Pancreas (tissue), 10 donors: ENCODE measurements around the gene UNC5B. TPM values are rescaled to one million over a fixed set of nuclear protein-coding genes. Genes with fewer than 3 reads are reported as not detected.
A peak's percentile ranks its signal among the peaks of the same experiment; 100 is the strongest.

Source experiments
- ATAC-seq, 4 donors: fragments of 200-7000 bp; cut with Tn5 transposase; one replicate each; pipeline versions ENCODE4 v1.8.0 to v1.9.1; 2020; ENCODE audit warnings: mild to moderate bottlenecking in 4 of 4, moderate library complexity in 4 of 4
- DNase-seq, 6 donors: peaks; one replicate each; pipeline ENCODE4 v3.0.0-alpha.2; 2020
- FAIRE-seq: peaks from 2 replicates; lab custom pipeline; 2012; peaks lifted over from hg19 to GRCh38; lab: Jason Lieb, UNC
- H3K27ac ChIP-seq, 4 donors: fragments of 200-600 bp; sonication (generic); 1 replicate in 3 of 4; 2 replicates in 1 of 4; pipeline versions ENCODE4 v1.5.0 to v1.8.0; 2020
- H3K27me3 ChIP-seq, 4 donors: fragments of 200-600 bp; one replicate each; pipeline ENCODE4 v1.8.0; 2021
- H3K36me3 ChIP-seq, 3 donors: fragments of 200-600 bp; sonication (generic) in 1 of 3; one replicate each; pipeline versions ENCODE4 v1.5.0 to v1.8.0; 2020 to 2021
- H3K4me1 ChIP-seq, 3 donors: fragments of 200-600 bp; one replicate each; pipeline ENCODE4 v1.8.0; 2021
- H3K4me3 ChIP-seq, 4 donors: fragments of 200-600 bp; sonication (generic) in 2 of 4; one replicate each; pipeline versions ENCODE4 v1.5.0 to v1.8.0; 2020 to 2021
- H3K9me3 ChIP-seq, 4 donors: fragments of 200-600 bp; one replicate each; pipeline ENCODE4 v1.8.0; 2021
- WGBS, 2 donors: extraction: QIAGEN DNeasy Blood & Tissue Kit; methylation state at CpG; one replicate each; pipeline ENCODE4 v1.1.7; 2013; 5-methylcytosine and 5-hydroxymethylcytosine counted together
- intact Hi-C, 3 donors: fragments of 100-400 bp; cut with DNase I; formaldehyde crosslinking; loops; one replicate each; pipeline versions ENCODE4 v1.11.1 to v1.14.2; 2022
- polyA plus RNA-seq, 2 donors: library from polyadenylated mRNA; stranded (reverse); fragments of 200-250 nt; gene quantifications; one replicate each; pipeline ENCODE4 v1.2.3, GENCODE V29; 2013
- total RNA-seq, 6 donors: library from RNA; stranded (reverse); fragmentation: NEBNext Ultra II Directional in 4 of 6; extraction: Animal tissue kit (Norgen Biotek cat#: 25700) in 4 of 6; gene quantifications; one replicate each; pipeline versions ENCODE4 v1.2.1 to v1.2.4, GENCODE V29; 2021 to 2023
- TF ChIP-seq, protein P1 (sequence below), 4 donors: fragments of 200-600 bp; sonication (generic) in 3 of 4; IDR thresholded peaks; one replicate each; pipeline versions ENCODE4 v1.5.0 to v1.8.0; 2021; ENCODE audit warnings: antibody characterized with exemption in 4 of 4
- donor health status: healthy with polysubstance abuse.
- donor health status: DM: no; HTN: no; CAD: no; lungs with moderate emphysema.
- donor health status: DM: no; HTN: no; CAD: no.
- donor health status: control.
- donor health status: control.
- donor health status: Bipolar disorder and iron deficiency.
- donor health status: DM: yes; HTN: yes; CAD: no.
- donor health status: DM: no; HTN: no; CAD: no.
- donor health status: DM: no; HTN: no; CAD: no.
- donor health status: DM: yes; HTN: yes; CAD: no.

UNC5B gene
- total and polyA plus RNA-seq, 8 donors: 2.4 to 7.7 (median 4.2) TPM

DNA sequence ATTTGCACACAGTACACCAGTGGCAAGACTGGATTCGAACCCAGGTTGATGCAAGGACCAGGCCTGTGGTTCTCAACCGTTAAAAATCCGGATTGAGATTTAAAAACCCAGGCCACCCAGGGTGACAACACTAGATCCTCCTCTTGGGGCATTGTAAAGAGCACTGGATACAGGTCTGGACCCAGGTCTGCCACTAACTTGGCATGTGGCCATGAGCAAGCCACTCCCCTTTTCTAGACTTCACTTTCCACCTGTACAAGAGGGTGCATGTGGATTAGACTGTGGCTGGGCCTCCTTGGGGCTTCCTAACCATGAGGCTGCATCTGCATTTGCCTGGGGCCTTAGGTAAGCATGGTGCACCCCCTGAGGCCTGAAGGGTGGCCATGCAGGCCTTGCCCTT is 85.0 kb downstream of the UNC5B start:
- TF ChIP-seq, protein P1, sequence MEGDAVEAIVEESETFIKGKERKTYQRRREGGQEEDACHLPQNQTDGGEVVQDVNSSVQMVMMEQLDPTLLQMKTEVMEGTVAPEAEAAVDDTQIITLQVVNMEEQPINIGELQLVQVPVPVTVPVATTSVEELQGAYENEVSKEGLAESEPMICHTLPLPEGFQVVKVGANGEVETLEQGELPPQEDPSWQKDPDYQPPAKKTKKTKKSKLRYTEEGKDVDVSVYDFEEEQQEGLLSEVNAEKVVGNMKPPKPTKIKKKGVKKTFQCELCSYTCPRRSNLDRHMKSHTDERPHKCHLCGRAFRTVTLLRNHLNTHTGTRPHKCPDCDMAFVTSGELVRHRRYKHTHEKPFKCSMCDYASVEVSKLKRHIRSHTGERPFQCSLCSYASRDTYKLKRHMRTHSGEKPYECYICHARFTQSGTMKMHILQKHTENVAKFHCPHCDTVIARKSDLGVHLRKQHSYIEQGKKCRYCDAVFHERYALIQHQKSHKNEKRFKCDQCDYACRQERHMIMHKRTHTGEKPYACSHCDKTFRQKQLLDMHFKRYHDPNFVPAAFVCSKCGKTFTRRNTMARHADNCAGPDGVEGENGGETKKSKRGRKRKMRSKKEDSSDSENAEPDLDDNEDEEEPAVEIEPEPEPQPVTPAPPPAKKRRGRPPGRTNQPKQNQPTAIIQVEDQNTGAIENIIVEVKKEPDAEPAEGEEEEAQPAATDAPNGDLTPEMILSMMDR (IDR thresholded peaks at IDR 0.05): no peak
- H3K9me3 ChIP-seq: no peaks in the 10 kb centered on the region
- H3K36me3 ChIP-seq: no peaks in the 10 kb centered on the region
- H3K4me3 ChIP-seq: no peak overlapping the region
- no peak overlapping the region for H3K27ac ChIP-seq
- intact Hi-C loops: no loop called here
- ATAC-seq (no peak), FAIRE-seq (no peak), DNase-seq (peak in 1 of 6 donors; percentile 35)
- no peaks in the 10 kb centered on the region for H3K27me3 ChIP-seq
- no peaks in the 10 kb centered on the region for H3K4me1 ChIP-seq
- WGBS, 2 donors: 89 to 91% methylated on average over 3 of the region's 3 CpGs

DNA sequence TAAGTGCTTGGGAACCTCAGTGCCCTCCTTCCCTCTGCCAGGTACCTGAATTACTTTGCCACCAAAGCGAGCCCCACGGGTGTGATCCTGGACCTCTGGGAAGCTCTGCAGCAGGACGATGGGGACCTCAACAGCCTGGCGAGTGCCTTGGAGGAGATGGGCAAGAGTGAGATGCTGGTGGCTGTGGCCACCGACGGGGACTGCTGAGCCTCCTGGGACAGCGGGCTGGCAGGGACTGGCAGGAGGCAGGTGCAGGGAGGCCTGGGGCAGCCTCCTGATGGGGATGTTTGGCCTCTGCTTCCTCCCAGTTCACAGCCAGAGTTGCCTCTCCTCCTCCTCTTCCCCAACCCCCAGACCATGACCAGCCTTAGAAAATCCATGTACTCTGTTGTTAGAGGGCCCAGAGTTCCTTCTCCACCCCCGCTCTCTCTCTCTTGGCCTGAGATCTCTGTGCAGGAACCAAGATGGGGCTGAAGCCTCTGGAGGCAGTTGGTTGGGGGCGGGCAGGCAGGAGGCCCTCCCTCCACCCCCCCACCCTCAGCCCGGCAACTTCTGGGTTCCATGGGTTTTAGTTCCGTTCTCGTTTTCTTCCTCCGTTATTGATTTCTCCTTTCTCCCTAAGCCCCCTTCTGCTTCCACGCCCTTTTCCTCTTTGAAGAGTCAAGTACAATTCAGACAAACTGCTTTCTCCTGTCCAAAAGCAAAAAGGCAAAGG is 86.9 kb downstream of the UNC5B start:
- TF ChIP-seq, protein P1 (IDR thresholded peaks at IDR 0.05): no peak
- no peaks in the 10 kb centered on the region for H3K9me3 ChIP-seq
- intact Hi-C loops: no loop called here
- no peak overlapping the region for H3K27ac ChIP-seq
- peak in 2 of 4 donors; percentile 17 to 49 for ATAC-seq
- peak in 1 of 6 donors; percentile 37 for DNase-seq
- no peaks in the 10 kb centered on the region for H3K36me3 ChIP-seq
- no peaks in the 10 kb centered on the region for H3K4me1 ChIP-seq
- H3K27me3 ChIP-seq: no peaks in the 10 kb centered on the region
- H3K4me3 ChIP-seq: no peak overlapping the region
- no peak for FAIRE-seq
- 78 to 87% methylated on average over 14 of the region's 14 CpGs for WGBS, 2 donors

DNA sequence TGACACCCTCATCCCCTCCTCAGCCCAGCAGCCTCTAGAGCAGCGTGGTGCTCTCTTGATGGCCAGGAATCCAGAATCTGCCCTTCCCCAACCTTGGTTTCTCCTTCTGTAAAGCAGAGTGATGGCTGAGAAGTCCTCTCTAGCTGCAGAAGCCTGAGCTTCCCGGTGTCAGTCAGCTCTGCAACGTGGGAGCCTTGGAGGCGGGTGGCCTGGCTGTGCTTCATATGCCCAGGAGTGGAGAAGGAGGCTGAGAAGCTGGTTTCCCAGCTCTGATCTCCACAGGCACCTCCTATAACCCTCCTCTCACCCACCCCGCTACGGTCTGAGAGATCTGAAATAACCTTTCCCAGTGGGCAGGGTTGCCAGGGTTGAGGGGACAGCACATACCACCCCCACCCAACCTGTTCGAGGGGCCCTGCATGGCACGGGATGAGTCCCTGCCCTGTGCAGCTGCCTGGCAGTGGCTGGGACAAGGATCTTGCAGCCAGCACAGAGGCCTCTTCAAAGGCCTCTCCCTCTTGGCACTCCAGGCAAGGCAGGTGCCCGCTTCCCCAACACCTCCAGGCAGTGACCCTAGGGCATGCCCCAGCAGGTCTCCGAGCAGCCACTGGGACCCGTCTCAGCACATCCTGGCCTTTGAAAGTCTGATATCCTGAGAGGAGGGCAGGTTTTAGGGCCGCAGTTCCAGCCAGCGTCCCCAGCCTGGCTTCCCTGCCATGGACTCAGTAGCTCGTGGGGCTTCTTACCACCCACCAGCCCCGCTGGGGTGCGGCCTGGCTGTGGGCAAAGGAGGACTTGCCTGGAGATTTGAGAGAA is 88.4 kb downstream of the UNC5B start:
- ATAC-seq: no peak
- peak in 2 of 6 donors; percentile 6 to 63 for DNase-seq
- no peak overlapping the region for H3K27ac ChIP-seq

DNA sequence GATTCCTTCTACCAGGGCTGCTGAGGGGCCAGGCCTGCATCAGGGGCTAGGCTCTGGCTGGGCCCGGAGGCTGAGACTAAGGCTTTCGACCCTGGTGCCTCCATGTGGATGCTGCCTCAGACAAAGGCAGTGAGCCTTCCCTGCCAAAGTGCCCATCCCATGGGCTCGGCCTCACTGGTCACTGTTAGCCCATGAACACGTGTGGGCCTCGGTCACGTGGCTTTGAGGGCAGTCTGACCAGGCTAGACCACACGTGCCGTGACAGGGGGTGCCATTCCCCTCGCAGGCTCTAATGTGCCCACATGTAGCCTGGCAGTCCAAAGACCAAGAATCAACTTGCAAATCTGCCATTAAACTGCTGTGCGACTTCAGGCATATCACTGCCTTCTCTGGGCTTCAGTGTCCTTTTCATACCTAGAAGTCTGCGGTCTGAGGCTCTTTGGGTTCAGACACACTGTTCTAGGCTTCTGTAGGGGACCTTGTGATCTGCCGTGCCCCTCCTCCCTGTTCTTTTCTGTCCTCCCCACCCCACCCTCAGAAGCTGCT is 89.1 kb downstream of the UNC5B start:
- peak in 1 of 6 donors; percentile 55 for DNase-seq
- Histone ChIP-seq H3K9me3 (no peaks in the 10 kb centered on the region), H3K4me3 (no peak overlapping the region), H3K36me3 (no peaks in the 10 kb centered on the region), H3K4me1 (no peaks in the 10 kb centered on the region), H3K27me3 (no peaks in the 10 kb centered on the region), H3K27ac (no peak overlapping the region)
- ATAC-seq: no peak
- no peak for FAIRE-seq
- WGBS, 2 donors: 84 to 88% methylated on average over 12 of the region's 12 CpGs
- TF ChIP-seq, protein P1 (IDR thresholded peaks at IDR 0.05): no peak
- intact Hi-C loops: loop anchor here in 1 of 3 donors (10.0 kb wide), 1 partner anchor 403 kb away; no protein-coding TSS in a partner anchor

More for the DNA sequence above, 88.4 kb downstream of the UNC5B start:
- 78 to 82% methylated on average over 16 of the region's 16 CpGs for WGBS, 2 donors
- intact Hi-C loops: loop anchor here in 1 of 3 donors (10.0 kb wide), 1 partner anchor 404 kb away; no protein-coding TSS in a partner anchor
- H3K4me1 ChIP-seq: no peaks in the 10 kb centered on the region
- FAIRE-seq: no peak
- TF ChIP-seq, protein P1 (IDR thresholded peaks at IDR 0.05): no peak
- H3K4me3 ChIP-seq: no peak overlapping the region
- no peaks in the 10 kb centered on the region for H3K9me3 ChIP-seq
- H3K36me3 ChIP-seq: no peaks in the 10 kb centered on the region
- H3K27me3 ChIP-seq: no peaks in the 10 kb centered on the region
